ENCODE data around the gene HPRT1. TPM values are rescaled to one million over a fixed set of nuclear protein-coding genes. Genes with fewer than 3 reads are reported as not detected.
A peak's percentile ranks its signal among the peaks of the same experiment; 100 is the strongest.

Gene HPRT1
- total RNA-seq, 1 donor from 2014 or later: 14.5 TPM

GRCh38 chrX:134547047-134547679 lies 87.2 kb downstream of the HPRT1 start:
- H3K4me3 ChIP-seq: peak overlapping the region in 1 of 2 donors; percentile 46
- no peak for DNase-seq (ENCODE audit: extremely low spot score in 2 of 2)
- TF ChIP-seq, protein P1, sequence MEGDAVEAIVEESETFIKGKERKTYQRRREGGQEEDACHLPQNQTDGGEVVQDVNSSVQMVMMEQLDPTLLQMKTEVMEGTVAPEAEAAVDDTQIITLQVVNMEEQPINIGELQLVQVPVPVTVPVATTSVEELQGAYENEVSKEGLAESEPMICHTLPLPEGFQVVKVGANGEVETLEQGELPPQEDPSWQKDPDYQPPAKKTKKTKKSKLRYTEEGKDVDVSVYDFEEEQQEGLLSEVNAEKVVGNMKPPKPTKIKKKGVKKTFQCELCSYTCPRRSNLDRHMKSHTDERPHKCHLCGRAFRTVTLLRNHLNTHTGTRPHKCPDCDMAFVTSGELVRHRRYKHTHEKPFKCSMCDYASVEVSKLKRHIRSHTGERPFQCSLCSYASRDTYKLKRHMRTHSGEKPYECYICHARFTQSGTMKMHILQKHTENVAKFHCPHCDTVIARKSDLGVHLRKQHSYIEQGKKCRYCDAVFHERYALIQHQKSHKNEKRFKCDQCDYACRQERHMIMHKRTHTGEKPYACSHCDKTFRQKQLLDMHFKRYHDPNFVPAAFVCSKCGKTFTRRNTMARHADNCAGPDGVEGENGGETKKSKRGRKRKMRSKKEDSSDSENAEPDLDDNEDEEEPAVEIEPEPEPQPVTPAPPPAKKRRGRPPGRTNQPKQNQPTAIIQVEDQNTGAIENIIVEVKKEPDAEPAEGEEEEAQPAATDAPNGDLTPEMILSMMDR (IDR thresholded peaks at IDR 0.05): no peak
- TF ChIP-seq POLR2A (IDR thresholded peaks at IDR 0.05): no peak
- TF ChIP-seq POLR2AphosphoS5 (IDR thresholded peaks at IDR 0.05; ENCODE audit: insufficient read depth in 1 of 2, low read depth in 1 of 2): no peak
- H3K9me3 ChIP-seq: no peaks in the 10 kb centered on the region
- intact Hi-C loops (cut with DNase I): no loop called here
- H3K4me1 ChIP-seq: no peaks in the 10 kb centered on the region
- no peak overlapping the region for H3K27ac ChIP-seq
- H3K27me3 ChIP-seq: no peaks in the 10 kb centered on the region
- H3K36me3 ChIP-seq: no peaks in the 10 kb centered on the region

GRCh38 chrX:134548257-134549201 lies 88.6 kb downstream of the HPRT1 start:
- Histone ChIP-seq H3K4me3 (peak overlapping the region; percentile 38 to 46), H3K9me3 (no peaks in the 10 kb centered on the region), H3K36me3 (no peaks in the 10 kb centered on the region), H3K27ac (peak overlapping the region; percentile 52), H3K27me3 (no peaks in the 10 kb centered on the region), H3K4me1 (no peaks in the 10 kb centered on the region)
- no peak for DNase-seq (ENCODE audit: extremely low spot score in 2 of 2)
- intact Hi-C loops (cut with DNase I): no loop called here
- TF ChIP-seq, protein P1 (IDR thresholded peaks at IDR 0.05): no peak
- TF ChIP-seq POLR2A (IDR thresholded peaks at IDR 0.05): no peak
- TF ChIP-seq POLR2AphosphoS5 (IDR thresholded peaks at IDR 0.05; ENCODE audit: insufficient read depth in 1 of 2, low read depth in 1 of 2): no peak

MicroRNAs encoded within 50 kb of the gene (microRNA counts, 767-probe panel; counts per million panel counts)
- microRNA hsa-miR-424-5p: 238 to 261 counts per million in 2 donors
- microRNA hsa-miR-450a-5p: 3,585 to 4,406 counts per million in 2 donors
- 238 to 261 counts per million in 2 donors for microRNA hsa-miR-450b-3p
- microRNA hsa-miR-450b-5p: 238 to 261 counts per million in 2 donors
- microRNA hsa-miR-503: 238 to 261 counts per million in 2 donors
- microRNA hsa-miR-542-3p: 261 to 1,574 counts per million in 2 donors
- 3,186 to 4,894 counts per million in 2 donors for microRNA hsa-miR-542-5p

Small RNAs within 50 kb of the gene (microRNA-seq; reads per million reads assigned to microRNA genes)
- gene MIR424 (ENCODE audit: borderline number of aligned reads, borderline replicate concordance) (10,649 reads per million, percentile 94 among the genes with 10 or more reads in this experiment), gene MIR450A1 (ENCODE audit: borderline number of aligned reads, borderline replicate concordance) (2.9 reads per million), gene MIR450A2 (ENCODE audit: borderline number of aligned reads, borderline replicate concordance) (13.4 reads per million, percentile 26 among the genes with 10 or more reads in this experiment), gene MIR450B (ENCODE audit: borderline number of aligned reads, borderline replicate concordance) (7.2 reads per million, percentile 15 among the genes with 10 or more reads in this experiment), gene MIR503 (ENCODE audit: borderline number of aligned reads, borderline replicate concordance) (27.3 reads per million, percentile 36 among the genes with 10 or more reads in this experiment), gene MIR542 (ENCODE audit: borderline number of aligned reads, borderline replicate concordance) (54.1 reads per million, percentile 46 among the genes with 10 or more reads in this experiment)

Small RNAs within 50 kb of the gene (small RNA-seq; reads per million reads assigned to genes)
- gene AC004383.1 (not detected), gene MIR450A1 (not detected), gene MIR450A2 (not detected), gene MIR450B (0.77 reads per million), gene MIR503 (2.0 reads per million, percentile 59 among the genes with 10 or more reads in this experiment), gene MIR542 (7.2 reads per million, percentile 91 among the genes with 10 or more reads in this experiment)

Other genes with a start within 250 kb of the HPRT1 start
- not detected for gene CCDC160, start 223.0 kb upstream of the HPRT1 start, total RNA-seq
- 12.8 TPM for gene PHF6, start 86.9 kb upstream of the HPRT1 start, total RNA-seq
- not detected for gene PLAC1, start 198.3 kb downstream of the HPRT1 start, total RNA-seq

Measured in vagina (tissue), 2 donors.